Measurements from ENCODE around the gene NFIX. TPM values are rescaled to one million over a fixed set of nuclear protein-coding genes. Genes with fewer than 3 reads are reported as not detected.

NFIX gene
- total and polyA plus RNA-seq, 2 of the 13 experiments (the other 11 are each of a cell fraction or from before 2014, with no cell fraction given), result 3.4 to 5.4 TPM

DNA sequence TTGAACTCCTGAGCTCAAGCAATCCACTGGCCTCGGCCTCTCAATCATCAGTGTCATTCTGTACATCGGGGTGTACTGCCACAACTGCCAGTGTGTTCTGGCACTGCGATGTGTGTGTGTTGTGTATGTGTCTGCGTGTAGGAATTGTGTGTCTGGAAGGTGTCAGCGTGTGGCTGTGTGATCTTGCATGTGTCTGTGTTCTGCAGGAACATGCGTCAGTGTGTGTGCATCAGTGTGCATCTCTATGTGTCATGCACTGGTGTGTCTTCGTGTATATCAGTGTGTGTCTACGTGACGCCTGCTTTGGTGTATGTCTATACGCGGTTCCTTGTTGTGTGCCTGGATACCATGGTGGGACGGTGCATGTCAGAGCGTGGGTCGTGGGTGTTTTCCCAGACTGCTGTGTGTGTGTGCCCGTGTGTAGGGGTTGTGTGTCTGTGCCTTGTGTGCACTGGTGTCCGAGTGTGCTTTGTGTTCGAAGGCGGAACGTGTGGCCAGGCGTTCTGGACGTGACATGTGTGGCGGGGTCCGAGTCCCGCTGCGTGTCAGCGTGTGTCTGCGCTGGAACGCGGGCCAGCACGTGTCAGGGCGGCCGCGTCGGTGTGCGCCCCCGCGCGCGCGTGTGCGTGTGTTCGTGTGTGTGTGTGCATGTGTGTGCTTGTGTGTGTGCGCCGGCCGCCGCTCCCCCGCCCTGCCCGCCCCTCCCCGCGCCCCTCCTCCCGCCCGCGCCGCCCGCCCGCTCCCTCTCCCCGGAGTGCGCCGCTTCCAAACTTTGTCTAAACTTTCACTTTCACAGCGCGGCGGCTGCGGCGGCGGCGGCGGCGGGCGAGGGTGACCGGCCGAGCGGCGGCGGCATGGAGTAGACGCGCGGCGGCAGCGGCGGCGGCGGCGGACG is at the start of gene NFIX (continued):
- TF ChIP-seq ZFX (CRISPR knock-in tag; IDR thresholded peaks at IDR 0.05; ENCODE audit: low read depth) (0 out of 2 replicates have a peak, but pooled peaks have one; percentile 22), NONO (IDR thresholded peaks at IDR 0.05) (no peak), NONO (CRISPR knock-in tag; conservative IDR thresholded peaks at IDR 0.05) (0 out of 2 replicates have a peak, but pooled peaks have one; percentile 33), MTA1 (CRISPR knock-in tag; IDR thresholded peaks at IDR 0.05; ENCODE audit: borderline replicate concordance) (no peak), KIAA2018 (CRISPR knock-in tag; IDR thresholded peaks at IDR 0.05; ENCODE audit: borderline replicate concordance) (no peak), TBX2 (CRISPR knock-in tag; IDR thresholded peaks at IDR 0.05; ENCODE audit: borderline replicate concordance) (no peak), ZNF713 (CRISPR knock-in tag; IDR thresholded peaks at IDR 0.05) (no peak), SIX1 (CRISPR knock-in tag; IDR thresholded peaks at IDR 0.05; ENCODE audit: borderline replicate concordance) (no peak), BHLHE40 (IDR thresholded peaks at IDR 0.05; ENCODE audit: low read length) (peak; percentile 57; the same call in 1 of the 2 replicates), NFE2L2 (IDR thresholded peaks at IDR 0.05; ENCODE audit: low read length) (no peak), ZNF687 (CRISPR knock-in tag; IDR thresholded peaks at IDR 0.05) (peak; percentile 68), POLR2AphosphoS5 (IDR thresholded peaks at IDR 0.05; ENCODE audit: low read depth, low read length) (no peak), ZKSCAN1 (IDR thresholded peaks at IDR 0.05; ENCODE audit: low read length) (no peak)
- TF ChIP-seq, protein P1, sequence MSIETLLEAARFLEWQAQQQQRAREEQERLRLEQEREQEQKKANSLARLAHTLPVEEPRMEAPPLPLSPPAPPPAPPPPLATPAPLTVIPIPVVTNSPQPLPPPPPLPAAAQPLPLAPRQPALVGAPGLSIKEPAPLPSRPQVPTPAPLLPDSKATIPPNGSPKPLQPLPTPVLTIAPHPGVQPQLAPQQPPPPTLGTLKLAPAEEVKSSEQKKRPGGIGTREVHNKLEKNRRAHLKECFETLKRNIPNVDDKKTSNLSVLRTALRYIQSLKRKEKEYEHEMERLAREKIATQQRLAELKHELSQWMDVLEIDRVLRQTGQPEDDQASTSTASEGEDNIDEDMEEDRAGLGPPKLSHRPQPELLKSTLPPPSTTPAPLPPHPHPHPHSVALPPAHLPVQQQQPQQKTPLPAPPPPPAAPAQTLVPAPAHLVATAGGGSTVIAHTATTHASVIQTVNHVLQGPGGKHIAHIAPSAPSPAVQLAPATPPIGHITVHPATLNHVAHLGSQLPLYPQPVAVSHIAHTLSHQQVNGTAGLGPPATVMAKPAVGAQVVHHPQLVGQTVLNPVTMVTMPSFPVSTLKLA (IDR thresholded peaks at IDR 0.05), result peak; percentile 60
